ENCODE measurements around the gene COCH.

GRCh38 chr14:30842431-30842830, 31.9 kb upstream of the COCH start:
- TF ChIP-seq CTCF (IDR thresholded peaks at IDR 0.05; ENCODE audit: low read length) (no peak), EZH2 (IDR thresholded peaks at IDR 0.05; ENCODE audit: borderline replicate concordance, low read length) (no peak)

Data from OCI-LY1 (cell line).